Activated T-cell treated with anti-CD3 and anti-CD28 coated beads, Interleukin-2, amount 50 U/mL, for 4 hours (primary cell): ENCODE data around the gene ESPN. TPM values are rescaled to one million over a fixed set of nuclear protein-coding genes. Genes with fewer than 3 reads are reported as not detected.

ENCODE experiments used
- ATAC-seq, 2 donors: fragments of 200-7000 bp; cut with Tn5 transposase; one replicate each; pipeline ENCODE4 v1.10.0; 2021
- DNase-seq: peaks from one replicate; pipeline ENCODE4 v3.0.0-alpha.2; 2020
- H3K27me3 Mint-ChIP-seq: one replicate; pipeline ENCODE4 v1.8.0; 2021; ENCODE audit warnings: low read depth, mixed read lengths
- H3K36me3 Mint-ChIP-seq: one replicate; pipeline ENCODE4 v1.8.0; 2022; ENCODE audit warnings: mixed read lengths; ENCODE audit not compliant: insufficient read depth
- H3K4me1 Mint-ChIP-seq: one replicate; pipeline ENCODE4 v1.8.0; 2021; ENCODE audit warnings: low read depth, mixed read lengths
- H3K4me3 Mint-ChIP-seq: one replicate; pipeline ENCODE4 v1.8.0; 2021; ENCODE audit warnings: mild to moderate bottlenecking, moderate library complexity, mixed read lengths
- H3K9me3 Mint-ChIP-seq: one replicate; pipeline ENCODE4 v1.8.0; 2021; ENCODE audit warnings: mixed read lengths
- total RNA-seq, 3 donors: library from RNA; stranded (reverse); gene quantifications; one replicate each; pipeline ENCODE4 v1.2.1, GENCODE V29; 2021

Gene ESPN, protein sequence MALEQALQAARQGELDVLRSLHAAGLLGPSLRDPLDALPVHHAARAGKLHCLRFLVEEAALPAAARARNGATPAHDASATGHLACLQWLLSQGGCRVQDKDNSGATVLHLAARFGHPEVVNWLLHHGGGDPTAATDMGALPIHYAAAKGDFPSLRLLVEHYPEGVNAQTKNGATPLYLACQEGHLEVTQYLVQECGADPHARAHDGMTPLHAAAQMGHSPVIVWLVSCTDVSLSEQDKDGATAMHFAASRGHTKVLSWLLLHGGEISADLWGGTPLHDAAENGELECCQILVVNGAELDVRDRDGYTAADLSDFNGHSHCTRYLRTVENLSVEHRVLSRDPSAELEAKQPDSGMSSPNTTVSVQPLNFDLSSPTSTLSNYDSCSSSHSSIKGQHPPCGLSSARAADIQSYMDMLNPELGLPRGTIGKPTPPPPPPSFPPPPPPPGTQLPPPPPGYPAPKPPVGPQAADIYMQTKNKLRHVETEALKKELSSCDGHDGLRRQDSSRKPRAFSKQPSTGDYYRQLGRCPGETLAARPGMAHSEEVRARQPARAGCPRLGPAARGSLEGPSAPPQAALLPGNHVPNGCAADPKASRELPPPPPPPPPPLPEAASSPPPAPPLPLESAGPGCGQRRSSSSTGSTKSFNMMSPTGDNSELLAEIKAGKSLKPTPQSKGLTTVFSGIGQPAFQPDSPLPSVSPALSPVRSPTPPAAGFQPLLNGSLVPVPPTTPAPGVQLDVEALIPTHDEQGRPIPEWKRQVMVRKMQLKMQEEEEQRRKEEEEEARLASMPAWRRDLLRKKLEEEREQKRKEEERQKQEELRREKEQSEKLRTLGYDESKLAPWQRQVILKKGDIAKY
- under 1 TPM; 0.42 to 0.76 (median 0.60) TPM for total RNA-seq

DNA sequence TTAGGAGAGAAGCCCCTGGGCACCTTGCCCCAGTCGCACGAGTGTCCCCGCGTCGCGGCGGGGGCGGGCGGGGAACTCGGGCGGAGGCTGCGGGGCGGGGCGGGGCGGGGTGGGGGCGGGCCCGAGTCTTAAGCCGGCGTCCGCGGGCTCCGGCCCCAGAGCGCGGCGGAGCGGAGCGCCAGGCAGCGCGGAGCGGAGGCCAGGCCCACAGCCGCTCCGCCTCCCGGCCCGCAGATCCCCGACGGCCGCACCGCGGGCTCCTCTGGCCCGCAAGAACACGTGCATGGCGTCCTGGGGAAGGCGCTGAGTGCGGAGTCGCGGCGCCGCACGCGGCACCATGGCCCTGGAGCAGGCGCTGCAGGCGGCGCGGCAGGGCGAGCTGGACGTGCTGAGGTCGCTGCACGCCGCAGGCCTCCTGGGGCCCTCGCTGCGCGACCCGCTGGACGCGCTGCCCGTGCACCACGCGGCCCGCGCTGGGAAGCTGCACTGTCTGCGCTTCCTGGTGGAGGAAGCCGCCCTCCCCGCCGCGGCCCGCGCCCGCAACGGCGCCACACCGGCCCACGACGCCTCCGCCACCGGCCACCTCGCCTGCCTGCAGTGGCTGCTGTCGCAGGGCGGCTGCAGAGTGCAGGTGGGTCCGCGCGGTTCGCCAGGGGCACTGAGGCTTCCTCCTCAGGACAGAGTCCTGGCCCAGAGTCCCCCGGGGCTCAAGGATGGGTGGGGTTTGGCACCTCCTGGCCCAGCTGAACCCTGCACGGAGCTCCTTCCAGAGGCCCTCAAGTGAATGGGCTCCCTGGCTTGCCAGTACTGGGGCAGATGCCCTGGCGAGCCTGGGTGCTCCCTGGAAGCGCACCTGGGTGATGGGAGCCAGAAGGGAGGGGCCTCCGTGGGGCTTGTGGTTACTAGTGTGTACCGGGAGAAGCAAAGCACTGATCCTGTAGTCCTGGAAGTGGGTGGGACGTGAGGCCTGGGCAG, at the start of gene ESPN:
Gene ESPN (plus strand): TSS at position 158 of the 975 bp plus-strand sequence. CDS start 180 bp downstream, at position 338.
- no peak for DNase-seq
- peak; percentile 29 to 35 for ATAC-seq
- H3K27me3 Mint-ChIP-seq, result peaks cover 46% of the 10 kb centered on the region

DNA sequence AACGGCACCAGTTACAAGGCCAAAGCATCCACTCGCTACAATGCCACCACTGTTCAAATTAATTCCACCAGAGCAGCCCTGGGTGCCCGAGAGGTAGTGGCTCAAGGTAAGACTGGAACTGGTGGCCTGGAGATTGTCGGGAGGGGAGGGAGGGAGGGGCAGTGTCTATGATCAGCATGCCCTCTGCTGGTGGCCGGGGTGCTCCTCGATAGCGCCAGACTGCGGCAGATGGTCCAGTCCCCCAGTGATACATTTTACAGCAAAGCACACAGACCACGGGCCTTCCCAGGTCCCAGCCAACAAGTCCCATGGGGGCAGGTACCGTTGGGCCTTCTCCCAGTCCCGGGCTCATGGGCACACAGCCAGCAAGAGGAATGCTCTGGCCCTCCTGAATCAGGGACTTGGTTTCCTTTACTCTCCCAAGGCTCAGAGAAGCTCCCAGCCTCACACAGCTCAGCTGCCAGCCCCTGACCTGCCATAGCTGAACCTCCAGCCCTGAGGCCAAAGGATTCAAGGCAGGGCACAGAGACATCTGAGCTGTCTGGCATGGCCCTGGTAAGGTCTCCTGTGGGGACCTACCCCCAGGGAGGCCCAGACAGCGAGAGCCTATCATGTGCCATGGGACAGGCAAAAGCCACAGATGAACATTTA, 46.4 kb upstream of the ESPN start:
- Mint-ChIP-seq H3K4me1 (no peaks in the 10 kb centered on the region), H3K27me3 (no peaks in the 10 kb centered on the region), H3K9me3 (no peaks in the 10 kb centered on the region), H3K4me3 (no peak overlapping the region), H3K36me3 (no peaks in the 10 kb centered on the region)
- ATAC-seq, result no peak
- DNase-seq, result no peak

More for the DNA sequence above, at the start of gene ESPN:
- H3K4me3 Mint-ChIP-seq, result peak within 1 kb of the TSS; percentile 64
- peaks cover 13% of the 10 kb centered on the region for H3K4me1 Mint-ChIP-seq
- H3K9me3 Mint-ChIP-seq, result no peaks in the 10 kb centered on the region
- H3K36me3 Mint-ChIP-seq, result no peaks in the 10 kb centered on the region

DNA sequence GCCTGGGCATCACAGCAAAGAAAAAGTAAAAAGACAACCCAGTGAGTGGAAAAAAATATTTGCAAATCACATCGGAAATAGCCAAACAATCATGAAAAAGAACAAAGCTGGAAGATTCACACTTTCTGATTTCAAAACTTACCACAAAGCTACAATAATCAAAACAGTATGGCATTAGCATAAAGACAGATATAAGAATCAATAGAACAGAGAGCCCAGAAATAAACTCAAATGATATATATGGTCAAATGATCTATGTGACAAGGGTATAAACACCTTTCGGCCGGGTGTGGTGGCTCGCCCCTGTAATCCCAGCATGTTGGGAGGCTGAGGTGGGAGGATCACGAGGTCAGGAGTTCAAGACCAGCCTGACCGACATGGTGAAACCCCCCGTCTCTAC, 44.5 kb upstream of the ESPN start:
- H3K27me3 Mint-ChIP-seq, result no peaks in the 10 kb centered on the region
- H3K4me3 Mint-ChIP-seq, result no peak overlapping the region
- no peaks in the 10 kb centered on the region for H3K9me3 Mint-ChIP-seq
- DNase-seq, result no peak
- ATAC-seq, result no peak
- peaks cover 3% of the 10 kb centered on the region for H3K4me1 Mint-ChIP-seq
- no peaks in the 10 kb centered on the region for H3K36me3 Mint-ChIP-seq

DNA sequence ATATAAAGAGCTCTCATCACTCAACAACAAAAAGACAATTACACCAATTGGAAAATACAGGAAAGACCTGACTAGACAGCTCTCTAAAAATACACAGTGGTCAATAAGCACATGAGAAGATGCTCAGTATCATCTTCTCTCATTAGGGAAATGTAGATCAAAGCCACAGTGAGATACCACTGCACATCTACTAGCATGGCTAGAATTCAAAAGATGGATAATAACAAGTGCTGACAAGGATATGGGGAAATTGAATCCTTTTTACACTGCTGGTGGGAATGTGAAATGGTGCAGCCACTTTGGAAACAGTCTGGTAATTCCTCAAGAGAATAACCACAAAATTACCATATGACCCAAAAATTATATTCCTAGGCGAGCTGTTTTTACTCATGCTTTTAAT, 40.4 kb upstream of the ESPN start:
- Mint-ChIP-seq H3K4me1 (peaks cover 3% of the 10 kb centered on the region), H3K4me3 (no peak overlapping the region), H3K36me3 (no peaks in the 10 kb centered on the region), H3K27me3 (no peaks in the 10 kb centered on the region), H3K9me3 (no peaks in the 10 kb centered on the region)
- ATAC-seq, result no peak
- no peak for DNase-seq

DNA sequence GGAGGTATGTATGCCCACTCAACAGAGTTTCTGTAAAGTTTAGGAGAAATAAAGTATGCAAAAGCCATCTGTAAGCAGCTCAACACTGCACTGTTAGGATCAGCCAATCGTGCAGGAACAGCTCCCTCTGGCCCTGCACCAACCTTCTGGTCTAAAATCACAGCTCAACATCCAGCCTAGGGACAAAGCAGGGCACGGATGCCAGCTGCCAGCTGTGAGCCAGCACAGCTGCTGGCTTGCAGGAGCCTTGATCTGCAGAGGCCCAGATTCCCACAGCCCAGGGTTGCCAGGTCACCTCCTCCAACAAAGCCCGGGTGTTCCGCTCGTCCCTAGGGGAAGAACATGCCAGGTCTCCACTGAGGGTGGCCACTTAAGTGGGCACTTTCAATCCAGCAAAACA, 39.6 kb upstream of the ESPN start:
- no peaks in the 10 kb centered on the region for H3K27me3 Mint-ChIP-seq
- no peaks in the 10 kb centered on the region for H3K9me3 Mint-ChIP-seq
- peaks cover 3% of the 10 kb centered on the region for H3K4me1 Mint-ChIP-seq
- H3K4me3 Mint-ChIP-seq, result no peak overlapping the region
- ATAC-seq, result no peak
- H3K36me3 Mint-ChIP-seq, result no peaks in the 10 kb centered on the region
- DNase-seq, result no peak

DNA sequence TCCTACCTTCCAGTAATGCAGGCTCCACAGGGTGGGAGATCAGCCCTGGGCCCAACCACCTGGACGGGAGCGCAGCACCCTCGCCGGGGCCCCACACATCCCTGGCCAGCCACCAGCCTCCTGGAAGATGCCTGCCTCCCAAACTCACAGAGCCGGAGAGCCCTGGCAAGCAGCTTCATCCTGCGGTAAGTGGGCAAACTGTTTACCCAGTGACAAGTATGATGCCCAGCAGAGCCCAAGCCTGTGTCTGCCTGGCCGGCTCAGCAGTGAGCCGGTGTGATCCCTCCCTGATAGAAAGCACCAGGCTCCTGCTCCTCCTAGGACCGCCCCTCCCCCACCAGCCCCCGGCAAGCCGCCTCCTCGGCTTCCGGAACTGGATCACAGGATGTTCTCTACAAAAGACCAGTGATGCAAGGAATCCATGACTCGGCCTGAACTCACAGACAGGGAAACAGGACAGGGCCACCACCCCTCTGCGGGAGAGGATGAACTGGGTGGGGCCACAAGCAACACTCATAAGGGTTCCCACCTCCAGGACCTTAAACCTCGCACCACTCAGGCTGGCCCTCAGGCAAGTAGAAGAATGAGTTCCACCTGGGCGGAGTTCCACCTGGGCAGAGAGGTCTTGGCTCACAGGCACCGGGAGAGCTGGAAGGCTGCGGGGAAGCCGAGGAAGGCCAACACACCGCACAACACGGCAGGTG, 38.9 kb upstream of the ESPN start:
- Mint-ChIP-seq H3K9me3 (no peaks in the 10 kb centered on the region), H3K4me3 (no peak overlapping the region), H3K36me3 (no peaks in the 10 kb centered on the region), H3K27me3 (no peaks in the 10 kb centered on the region), H3K4me1 (peaks cover 3% of the 10 kb centered on the region)
- DNase-seq (no peak), ATAC-seq (no peak)

DNA sequence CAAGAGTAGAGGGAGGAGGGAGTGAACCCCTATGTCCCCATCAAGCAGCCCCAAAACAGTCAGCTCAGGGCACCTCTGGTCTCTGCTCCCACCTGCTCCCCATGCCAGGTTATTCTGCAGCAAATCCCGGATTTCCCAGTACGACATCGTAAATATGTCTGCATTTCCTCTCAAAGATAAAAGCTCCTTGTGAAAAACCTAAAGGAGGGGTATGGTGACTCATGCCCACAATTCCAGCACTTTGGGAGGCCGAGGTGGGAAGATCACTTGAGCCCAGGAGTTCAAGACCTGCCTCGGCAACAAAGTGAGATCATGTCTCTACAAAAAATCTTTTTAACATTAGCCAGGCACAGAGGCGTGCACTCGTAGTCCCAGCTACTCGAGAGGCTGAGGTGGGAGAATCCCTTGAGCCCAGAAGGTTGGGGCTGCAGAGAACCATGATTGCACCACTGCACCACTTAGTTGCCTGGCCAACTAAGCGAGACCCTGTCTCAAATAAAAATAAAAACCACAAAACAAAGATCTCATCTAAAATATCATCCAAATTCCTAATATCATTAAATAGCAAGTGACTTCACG, 38.1 kb upstream of the ESPN start:
- ATAC-seq (no peak), DNase-seq (no peak)
- Mint-ChIP-seq H3K36me3 (no peaks in the 10 kb centered on the region), H3K4me3 (no peak overlapping the region), H3K9me3 (no peaks in the 10 kb centered on the region), H3K27me3 (no peaks in the 10 kb centered on the region), H3K4me1 (peaks cover 3% of the 10 kb centered on the region)

DNA sequence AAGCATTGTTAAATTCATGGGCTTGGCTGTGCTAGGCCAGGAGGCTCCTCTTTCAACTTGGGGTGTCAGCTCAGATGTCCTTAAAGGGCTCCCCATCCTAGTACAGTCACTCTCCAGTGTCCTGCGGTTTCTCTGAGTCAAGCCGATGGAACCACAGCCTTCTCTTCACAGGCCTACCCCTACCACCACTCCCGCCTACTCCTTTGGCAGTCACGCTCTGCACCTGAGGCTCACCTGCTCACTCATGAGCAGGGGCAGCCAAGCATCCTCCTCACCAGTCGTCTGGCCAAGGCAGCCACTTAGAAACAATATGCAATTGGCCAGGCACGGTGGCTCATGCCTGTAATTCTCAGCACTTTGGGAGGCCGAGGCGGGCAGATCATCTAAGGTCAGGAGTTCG, 34.6 kb upstream of the ESPN start:
- Mint-ChIP-seq H3K27me3 (no peaks in the 10 kb centered on the region), H3K4me3 (no peak overlapping the region), H3K36me3 (no peaks in the 10 kb centered on the region), H3K4me1 (peaks cover 16% of the 10 kb centered on the region), H3K9me3 (no peaks in the 10 kb centered on the region)
- no peak for ATAC-seq
- DNase-seq, result no peak

DNA sequence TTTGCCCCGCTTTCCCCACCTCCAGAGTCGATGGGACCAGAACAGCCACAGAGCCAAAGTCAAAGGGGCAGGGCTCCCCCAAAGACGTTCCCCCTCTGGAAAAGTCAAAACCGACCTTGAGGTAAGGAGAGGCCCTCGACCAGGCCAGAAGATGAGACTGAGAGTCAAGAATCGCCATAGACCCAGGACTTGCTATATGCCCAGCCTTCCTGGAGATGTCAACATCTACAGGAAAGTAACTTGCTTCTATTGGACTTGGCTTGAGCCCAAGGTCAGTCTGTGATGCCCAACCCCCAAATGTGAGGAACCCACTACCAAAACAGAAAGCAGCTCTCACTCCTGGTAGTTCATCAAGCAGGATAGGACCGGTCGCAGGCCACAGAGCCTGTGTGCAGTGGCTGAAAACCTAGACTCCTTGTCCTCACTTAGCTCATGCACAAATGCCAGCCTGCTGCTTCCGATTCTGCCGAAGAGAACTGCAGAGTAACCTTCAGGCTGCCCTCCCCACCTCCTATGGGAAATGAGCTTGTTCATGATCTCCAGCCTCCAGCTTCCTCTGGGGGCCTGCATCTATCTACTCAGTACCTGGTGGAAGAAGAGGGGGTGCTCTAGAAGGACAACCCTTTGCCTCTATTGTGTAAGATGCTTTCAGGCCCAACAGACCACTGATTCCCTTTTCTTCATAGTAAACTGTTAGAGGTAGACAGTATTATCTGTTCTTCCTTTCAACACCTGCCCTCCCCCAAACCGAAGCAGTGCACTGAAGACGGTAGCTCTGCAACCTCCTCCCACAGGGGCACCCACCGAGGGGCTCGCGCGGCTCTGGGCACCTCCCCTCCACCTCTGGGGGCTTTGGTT, 32.4 kb upstream of the ESPN start:
- no peaks in the 10 kb centered on the region for H3K36me3 Mint-ChIP-seq
- DNase-seq (no peak), ATAC-seq (no peak)
- no peaks in the 10 kb centered on the region for H3K27me3 Mint-ChIP-seq
- no peaks in the 10 kb centered on the region for H3K9me3 Mint-ChIP-seq
- peaks cover 20% of the 10 kb centered on the region for H3K4me1 Mint-ChIP-seq
- H3K4me3 Mint-ChIP-seq, result peak overlapping the region; percentile 81

DNA sequence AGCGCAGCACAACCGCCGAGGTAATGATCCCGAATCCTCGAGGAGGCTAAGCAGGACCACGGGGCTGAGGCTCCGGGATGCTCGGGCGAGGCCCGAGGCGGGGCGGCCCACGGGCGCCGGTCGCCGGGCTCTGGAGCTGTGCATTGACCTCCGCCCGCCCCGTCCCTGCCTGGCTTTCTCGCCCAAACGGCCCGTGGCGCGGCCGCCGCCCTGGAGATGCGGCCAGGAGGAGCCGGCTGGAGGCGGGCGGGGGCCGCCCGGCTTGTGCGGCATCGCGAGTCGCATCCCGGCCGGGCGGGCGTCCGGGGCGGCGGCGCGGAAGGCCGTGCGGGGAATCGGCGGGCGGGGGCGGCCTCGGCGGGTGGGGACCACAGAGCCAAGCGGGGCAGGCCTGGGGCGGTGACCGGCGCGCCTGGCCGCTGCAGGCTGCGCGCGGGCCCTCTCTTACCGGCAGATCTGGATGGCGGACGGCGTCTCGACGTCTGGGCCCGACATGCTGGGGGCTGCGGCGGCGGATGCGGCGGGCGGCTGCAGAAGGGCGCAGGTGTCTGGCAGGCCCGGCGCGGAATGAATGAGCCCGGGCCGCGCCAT, 31.7 kb upstream of the ESPN start:
- ATAC-seq (peak in 1 of 2 donors; percentile 20), DNase-seq (no peak)
- peaks cover 20% of the 10 kb centered on the region for H3K4me1 Mint-ChIP-seq
- H3K4me3 Mint-ChIP-seq, result peak overlapping the region; percentile 88
- H3K27me3 Mint-ChIP-seq, result no peaks in the 10 kb centered on the region
- no peaks in the 10 kb centered on the region for H3K9me3 Mint-ChIP-seq
- no peaks in the 10 kb centered on the region for H3K36me3 Mint-ChIP-seq

DNA sequence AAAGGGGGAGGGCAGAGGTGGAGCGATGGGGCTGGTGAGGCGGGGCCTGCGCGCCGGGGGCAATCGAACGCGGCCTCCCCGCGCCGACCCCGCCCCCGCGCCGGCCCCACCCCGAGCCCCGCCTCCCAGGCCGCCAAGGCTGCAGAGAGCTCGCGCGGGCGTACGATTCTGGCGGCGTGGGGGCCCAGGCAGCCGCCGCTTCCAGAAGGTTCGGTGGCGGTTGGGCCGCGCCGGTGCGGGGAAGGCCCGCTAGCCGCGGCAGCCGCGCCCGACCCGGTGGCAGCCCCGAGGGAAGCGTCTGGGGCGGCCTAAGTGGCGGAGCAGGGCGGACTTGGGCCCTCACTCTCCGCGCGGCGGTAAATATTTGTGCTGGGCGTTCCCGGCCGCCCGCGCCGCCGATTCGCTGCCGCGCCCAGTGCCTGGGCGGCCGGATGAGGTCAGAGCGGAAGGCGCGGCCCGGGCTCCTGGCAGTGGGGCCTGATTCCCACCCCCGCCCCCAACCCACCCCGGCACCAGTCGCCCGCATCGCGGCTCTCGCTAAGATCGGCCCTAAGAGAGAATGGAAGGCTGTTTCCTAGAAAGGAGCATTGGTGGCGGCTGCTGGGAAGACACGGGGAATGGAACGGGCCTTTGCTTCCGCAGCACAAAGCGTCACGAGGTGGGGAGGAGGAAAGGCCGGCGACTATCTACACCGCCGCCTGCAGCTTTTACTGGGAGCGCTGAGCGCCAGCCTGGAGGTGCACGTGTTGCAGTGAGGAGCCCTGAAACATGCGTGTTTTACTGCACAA, 31.0 kb upstream of the ESPN start, which contains the start of gene ACOT7:
Gene ACOT7 (minus strand): TSS at position 368 of the 788 bp plus-strand sequence. CDS start 368 bp downstream, outside the sequence.
- Mint-ChIP-seq H3K4me1 (peaks cover 20% of the 10 kb centered on the region), H3K27me3 (no peaks in the 10 kb centered on the region), H3K9me3 (no peaks in the 10 kb centered on the region), H3K4me3 (peak within 1 kb of the TSS; percentile 88), H3K36me3 (no peaks in the 10 kb centered on the region)
- DNase-seq (peak; percentile 89), ATAC-seq (peak; percentile 90 to 92)
